Calu3 (cell line): ENCODE results near the gene STK32A. TPM values are rescaled to one million over a fixed set of nuclear protein-coding genes. Genes with fewer than 3 reads are reported as not detected.

Source experiments
- BruUV-seq: library from RNA; stranded (reverse); fragments of 400-500 nt; replicated peaks from 2 replicates; lab custom pipeline; 2021; lab: Mats Ljungman, UMichigan
- CTCF ChIA-PET: fragments of 300-600 bp; sonication (Branson Sonifier 250); formaldehyde crosslinking; loops from one replicate; lab custom pipeline; 2022; ENCODE audit warnings: antibody characterized with exemption; lab: Charles Lee
- DNase-seq: peaks from one replicate; pipeline ENCODE4 v3.0.0; 2022
- H3K27ac Mint-ChIP-seq: one replicate; pipeline ENCODE4 v1.8.0; 2022; ENCODE audit warnings: mixed read lengths; ENCODE audit not compliant: unreplicated experiment
- H3K27me3 Mint-ChIP-seq: one replicate; pipeline ENCODE4 v1.8.0; 2022; ENCODE audit warnings: mixed read lengths; ENCODE audit not compliant: unreplicated experiment
- H3K36me3 Mint-ChIP-seq: one replicate; pipeline ENCODE4 v1.8.0; 2022; ENCODE audit warnings: mild to moderate bottlenecking, moderate library complexity, mixed read lengths; ENCODE audit not compliant: insufficient read depth, unreplicated experiment
- H3K4me1 Mint-ChIP-seq: one replicate; pipeline ENCODE4 v1.8.0; 2022; ENCODE audit warnings: mild to moderate bottlenecking, low read depth, mixed read lengths; ENCODE audit not compliant: unreplicated experiment
- H3K4me3 Mint-ChIP-seq: one replicate; pipeline ENCODE4 v1.8.0; 2022; ENCODE audit warnings: mild to moderate bottlenecking, low read depth, moderate library complexity, mixed read lengths; ENCODE audit not compliant: unreplicated experiment
- H3K9me3 Mint-ChIP-seq: one replicate; pipeline ENCODE4 v1.8.0; 2022; ENCODE audit warnings: low read depth, mixed read lengths; ENCODE audit not compliant: unreplicated experiment
- intact Hi-C: fragments of 100-400 bp; cut with micrococcal nuclease; formaldehyde crosslinking; loops from one replicate; pipeline ENCODE4 v1.10.0; 2022; ENCODE audit not compliant: unreplicated experiment
- total RNA-seq: library from RNA; stranded (reverse); gene quantifications from 2 replicates; pipeline ENCODE4 v1.2.3, GENCODE V29; 2022
- TF ChIP-seq, protein P1 (sequence below): fragments of 200-600 bp; IDR thresholded peaks from one replicate; pipeline ENCODE4 v1.8.0; 2022; ENCODE audit warnings: antibody characterized with exemption; ENCODE audit not compliant: unreplicated experiment

The STK32A gene
- total RNA-seq, 1 experiment from 2014 or later, result 32.5 TPM

DNA sequence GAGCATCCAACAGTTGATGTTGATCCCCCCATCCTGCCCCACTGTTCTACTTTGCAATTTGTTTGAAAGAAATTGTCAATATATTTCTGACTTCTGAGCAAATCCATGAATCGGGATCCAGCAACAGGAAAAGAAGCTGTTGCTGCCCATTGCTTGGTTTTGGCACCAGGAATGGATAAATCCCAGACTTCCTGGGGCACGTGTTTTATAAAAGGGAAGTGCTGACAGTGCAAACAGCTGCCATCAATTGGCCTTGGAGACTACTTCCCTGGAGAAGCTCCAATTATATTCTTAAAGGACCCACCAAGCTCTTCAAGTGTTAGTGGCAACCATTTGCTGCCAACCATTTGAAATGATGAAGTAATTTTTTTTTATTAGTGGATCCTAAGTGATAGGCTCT lies 13.7 kb downstream of the STK32A start:
- CTCF ChIA-PET, result interaction anchor here (1.3 kb wide), 1 partner anchor 11 kb away, joined by 4 read pairs; no protein-coding TSS in a partner anchor
- intact Hi-C loops, result no loop called here
- no peak overlapping the region for H3K4me3 Mint-ChIP-seq
- no peaks in the 10 kb centered on the region for H3K4me1 Mint-ChIP-seq
- no peak for DNase-seq
- H3K27ac Mint-ChIP-seq, result no peak overlapping the region
- BruUV-seq, result no TSS peak
- H3K36me3 Mint-ChIP-seq, result no peaks in the 10 kb centered on the region
- H3K9me3 Mint-ChIP-seq, result peaks cover 4% of the 10 kb centered on the region
- no peaks in the 10 kb centered on the region for H3K27me3 Mint-ChIP-seq
- TF ChIP-seq, protein P1, sequence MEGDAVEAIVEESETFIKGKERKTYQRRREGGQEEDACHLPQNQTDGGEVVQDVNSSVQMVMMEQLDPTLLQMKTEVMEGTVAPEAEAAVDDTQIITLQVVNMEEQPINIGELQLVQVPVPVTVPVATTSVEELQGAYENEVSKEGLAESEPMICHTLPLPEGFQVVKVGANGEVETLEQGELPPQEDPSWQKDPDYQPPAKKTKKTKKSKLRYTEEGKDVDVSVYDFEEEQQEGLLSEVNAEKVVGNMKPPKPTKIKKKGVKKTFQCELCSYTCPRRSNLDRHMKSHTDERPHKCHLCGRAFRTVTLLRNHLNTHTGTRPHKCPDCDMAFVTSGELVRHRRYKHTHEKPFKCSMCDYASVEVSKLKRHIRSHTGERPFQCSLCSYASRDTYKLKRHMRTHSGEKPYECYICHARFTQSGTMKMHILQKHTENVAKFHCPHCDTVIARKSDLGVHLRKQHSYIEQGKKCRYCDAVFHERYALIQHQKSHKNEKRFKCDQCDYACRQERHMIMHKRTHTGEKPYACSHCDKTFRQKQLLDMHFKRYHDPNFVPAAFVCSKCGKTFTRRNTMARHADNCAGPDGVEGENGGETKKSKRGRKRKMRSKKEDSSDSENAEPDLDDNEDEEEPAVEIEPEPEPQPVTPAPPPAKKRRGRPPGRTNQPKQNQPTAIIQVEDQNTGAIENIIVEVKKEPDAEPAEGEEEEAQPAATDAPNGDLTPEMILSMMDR, result no peak

DNA sequence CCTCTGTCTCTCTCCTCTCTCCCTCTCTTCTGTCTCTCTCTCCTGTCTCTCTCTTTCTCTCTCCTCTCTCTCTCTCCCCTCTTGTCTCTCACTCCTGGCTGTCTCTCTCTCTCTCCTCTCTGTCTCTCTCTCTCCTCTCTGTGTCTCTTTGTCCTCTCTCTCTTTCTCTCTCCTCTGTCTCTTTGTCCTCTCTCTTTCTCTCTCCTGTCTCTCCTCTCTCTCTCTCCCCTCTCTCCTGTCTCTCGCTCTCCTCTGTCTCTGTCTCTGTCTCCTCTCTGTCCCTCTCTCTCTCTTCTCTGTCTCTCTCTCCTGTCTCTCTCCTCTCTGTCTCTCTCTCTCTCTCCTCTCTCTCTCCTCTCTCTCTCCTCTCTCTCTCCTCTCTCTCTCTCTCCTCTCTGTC lies 25.0 kb downstream of the STK32A start:
- Mint-ChIP-seq H3K36me3 (no peaks in the 10 kb centered on the region), H3K9me3 (peaks cover 11% of the 10 kb centered on the region), H3K27ac (no peak overlapping the region), H3K27me3 (no peaks in the 10 kb centered on the region), H3K4me1 (peaks cover 9% of the 10 kb centered on the region), H3K4me3 (no peak overlapping the region)
- BruUV-seq, result no TSS peak
- DNase-seq, result no peak
- CTCF ChIA-PET, result no interaction called here
- intact Hi-C loops, result no loop called here
- TF ChIP-seq, protein P1, result no peak

DNA sequence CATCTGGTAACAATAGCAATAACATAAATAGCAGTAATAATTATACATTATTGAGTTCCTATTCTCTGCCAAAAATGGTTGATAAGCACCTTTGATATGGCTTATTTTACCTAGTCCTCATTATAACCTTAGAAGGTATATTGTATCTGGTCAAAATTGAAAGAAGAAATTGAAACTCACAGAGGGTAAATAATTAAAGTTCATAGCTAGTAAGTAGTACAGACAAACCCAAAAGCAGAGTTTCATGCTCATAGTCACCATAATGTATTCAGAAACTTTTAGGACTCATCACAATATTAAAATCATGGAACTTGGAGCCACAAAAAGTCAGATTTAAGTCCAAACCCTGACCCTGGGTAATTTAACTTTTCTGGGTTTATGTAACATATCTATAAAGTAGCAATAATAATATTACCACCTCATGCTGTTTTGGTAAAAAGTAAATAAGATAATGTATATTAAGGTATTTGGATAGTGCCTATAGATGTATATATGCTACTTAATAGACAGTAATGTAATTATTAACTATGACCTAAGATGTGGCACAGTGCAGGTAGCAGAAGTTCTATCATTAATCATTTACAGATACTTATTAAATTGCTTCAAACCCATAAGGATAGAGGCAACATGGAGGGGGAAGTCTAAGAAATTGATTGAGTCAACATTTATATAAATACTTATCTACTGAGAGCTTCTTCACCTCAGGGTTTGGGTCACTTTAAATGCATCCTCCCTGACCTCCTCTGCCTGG lies 32.4 kb downstream of the STK32A start:
- DNase-seq, result no peak
- TF ChIP-seq, protein P1, result no peak
- intact Hi-C loops, result no loop called here
- CTCF ChIA-PET, result no interaction called here
- no TSS peak for BruUV-seq
- H3K27ac Mint-ChIP-seq, result no peak overlapping the region
- peaks cover 7% of the 10 kb centered on the region for H3K9me3 Mint-ChIP-seq
- H3K4me1 Mint-ChIP-seq, result peaks cover 8% of the 10 kb centered on the region
- H3K4me3 Mint-ChIP-seq, result no peak overlapping the region
- H3K27me3 Mint-ChIP-seq, result no peaks in the 10 kb centered on the region
- H3K36me3 Mint-ChIP-seq, result no peaks in the 10 kb centered on the region

DNA sequence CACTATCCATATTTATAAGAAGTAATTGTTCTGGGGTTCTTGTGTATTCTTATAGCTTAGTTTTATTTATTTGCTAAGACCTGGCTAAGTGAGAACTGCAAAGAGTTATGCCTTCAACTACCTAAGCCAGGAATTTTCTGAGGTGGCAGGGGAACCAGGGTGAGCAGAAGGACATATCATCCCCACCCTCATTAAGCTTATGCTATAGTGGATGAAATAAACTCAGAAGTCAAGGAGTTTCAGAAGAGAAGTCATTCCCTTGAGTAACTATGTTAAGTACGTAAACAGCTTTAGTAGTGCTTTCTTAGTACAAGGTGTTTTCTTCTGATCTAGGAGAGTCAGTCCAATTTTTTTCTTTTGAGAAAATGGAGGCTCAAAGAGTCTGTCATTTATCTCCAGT lies 41.7 kb downstream of the STK32A start:
- DNase-seq, result no peak
- CTCF ChIA-PET, result no interaction called here
- TF ChIP-seq, protein P1, result no peak
- BruUV-seq, result no TSS peak
- Mint-ChIP-seq H3K4me1 (no peaks in the 10 kb centered on the region), H3K27ac (no peak overlapping the region), H3K9me3 (peaks cover 11% of the 10 kb centered on the region), H3K27me3 (no peaks in the 10 kb centered on the region), H3K4me3 (no peak overlapping the region), H3K36me3 (peaks cover 6% of the 10 kb centered on the region)
- intact Hi-C loops, result no loop called here
